ENCODE results near the gene NAALADL2. TPM values are rescaled to one million over a fixed set of nuclear protein-coding genes. Genes with fewer than 3 reads are reported as not detected.

The NAALADL2 gene
- total and polyA plus RNA-seq, 2 of the 13 experiments (the other 11 are each of a cell fraction or from before 2014, with no cell fraction given), result 0.08 TPM; not detected in 1

DNA sequence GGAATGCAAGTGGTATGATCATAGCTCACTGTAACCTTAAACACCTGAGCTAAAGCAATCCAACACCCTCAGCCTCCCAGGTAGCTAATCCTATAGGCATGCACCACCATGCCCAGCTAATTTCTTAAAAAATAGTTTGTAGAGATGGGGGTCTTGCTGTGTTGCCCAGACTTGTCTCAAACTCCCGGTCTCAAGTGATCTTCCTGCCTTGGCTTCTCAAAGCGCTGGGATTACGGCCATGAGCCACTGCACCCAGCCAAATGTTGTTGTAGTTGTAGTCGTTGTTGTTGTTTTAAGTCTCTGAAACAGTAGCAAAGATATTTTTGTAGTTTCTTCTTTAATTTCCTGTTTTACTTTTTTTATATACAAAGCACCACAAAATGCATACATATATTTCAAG lies 616.6 kb downstream of the NAALADL2 start:
- CTCF ChIA-PET (ENCODE audit: low intra/inter-chr PET ratio, low total read pairs), result no interaction called here
- H3K4me1 ChIP-seq (ENCODE audit: insufficient read depth, low read length), result no peaks in the 10 kb centered on the region
- H3K27ac ChIP-seq (ENCODE audit: extremely low read length, insufficient read depth, low read length), result no peak overlapping the region
- ATAC-seq, result no peak
- H3K36me3 ChIP-seq (replicated peaks in 1 of 2; ENCODE audit: control insufficient read depth in 1 of 2, insufficient read depth in 2 of 2, low read length in 2 of 2), result no peaks in the 10 kb centered on the region
- H3K79me2 ChIP-seq (ENCODE audit: insufficient read depth, low read length), result no peaks in the 10 kb centered on the region
- no peak for DNase-seq (ENCODE audit: low spot score)
- FAIRE-seq, result no peak
- POLR2A ChIA-PET, result no interaction called here
- H3K4me3 ChIP-seq (replicated peaks in 1 of 3; ENCODE audit: insufficient read depth in 1 of 3, low read depth in 2 of 3, low read length in 3 of 3), result no peak overlapping the region
- no peak overlapping the region for H2AFZ ChIP-seq (ENCODE audit: low read length)
- no peaks in the 10 kb centered on the region for H3K27me3 ChIP-seq (ENCODE audit: control insufficient read depth in 1 of 2, insufficient read depth in 2 of 2, low read length in 2 of 2)
- BruUV-seq (replicated peaks), result no TSS peak
- H3K9ac ChIP-seq (ENCODE audit: insufficient read depth, low read depth, low read length), result no peak overlapping the region
- H3K4me2 ChIP-seq (ENCODE audit: low read depth, low read length), result no peak overlapping the region
- in situ Hi-C loops (cut with HindIII; ENCODE audit: extremely low pct_ligation_motif_present, low pct_unique_long_range_greater_than_20kb), result no loop called here
- intact Hi-C loops (cut with micrococcal nuclease; ENCODE audit: unreplicated experiment), result no loop called here
- H3K9me3 ChIP-seq (ENCODE audit: low read length), result no peaks in the 10 kb centered on the region
- H4K20me1 ChIP-seq (ENCODE audit: insufficient read depth, low read length), result no peaks in the 10 kb centered on the region
- WGBS (ENCODE audit: low lambda C conversion rate), result 0% methylated on average over 4 of the region's 4 CpGs
- TF ChIP-seq ZNF7 (CRISPR knock-in tag; IDR thresholded peaks at IDR 0.05) (no peak), MEIS1 (CRISPR knock-in tag; IDR thresholded peaks at IDR 0.05; ENCODE audit: borderline replicate concordance) (no peak), ZNF687 (CRISPR knock-in tag; IDR thresholded peaks at IDR 0.05) (no peak), SATB2 (CRISPR knock-in tag; IDR thresholded peaks at IDR 0.05) (no peak), EEA1 (CRISPR knock-in tag; IDR thresholded peaks at IDR 0.05; ENCODE audit: borderline replicate concordance) (no peak), ISX (CRISPR knock-in tag; conservative IDR thresholded peaks at IDR 0.05) (no peak), ZNF333 (CRISPR knock-in tag; IDR thresholded peaks at IDR 0.05; ENCODE audit: borderline replicate concordance) (no peak), RBM22 (optimal IDR thresholded peaks at IDR 0.05; ENCODE audit: low read length) (no peak), RAD21 (CRISPR knock-in tag; IDR thresholded peaks at IDR 0.05) (no peak), TAF15 (IDR thresholded peaks at IDR 0.05; ENCODE audit: low read depth, low read length, poor library complexity, severe bottlenecking) (no peak), HDAC6 (IDR thresholded peaks at IDR 0.05; ENCODE audit: low read depth, low read length) (no peak), PBX3 (CRISPR knock-in tag; IDR thresholded peaks at IDR 0.05; ENCODE audit: borderline replicate concordance) (no peak)
- TF ChIP-seq, protein P1, sequence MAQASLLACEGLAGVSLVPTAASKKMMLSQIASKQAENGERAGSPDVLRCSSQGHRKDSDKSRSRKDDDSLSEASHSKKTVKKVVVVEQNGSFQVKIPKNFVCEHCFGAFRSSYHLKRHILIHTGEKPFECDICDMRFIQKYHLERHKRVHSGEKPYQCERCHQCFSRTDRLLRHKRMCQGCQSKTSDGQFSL (CRISPR knock-in tag; IDR thresholded peaks at IDR 0.05), result no peak
- TF ChIP-seq, protein P2, sequence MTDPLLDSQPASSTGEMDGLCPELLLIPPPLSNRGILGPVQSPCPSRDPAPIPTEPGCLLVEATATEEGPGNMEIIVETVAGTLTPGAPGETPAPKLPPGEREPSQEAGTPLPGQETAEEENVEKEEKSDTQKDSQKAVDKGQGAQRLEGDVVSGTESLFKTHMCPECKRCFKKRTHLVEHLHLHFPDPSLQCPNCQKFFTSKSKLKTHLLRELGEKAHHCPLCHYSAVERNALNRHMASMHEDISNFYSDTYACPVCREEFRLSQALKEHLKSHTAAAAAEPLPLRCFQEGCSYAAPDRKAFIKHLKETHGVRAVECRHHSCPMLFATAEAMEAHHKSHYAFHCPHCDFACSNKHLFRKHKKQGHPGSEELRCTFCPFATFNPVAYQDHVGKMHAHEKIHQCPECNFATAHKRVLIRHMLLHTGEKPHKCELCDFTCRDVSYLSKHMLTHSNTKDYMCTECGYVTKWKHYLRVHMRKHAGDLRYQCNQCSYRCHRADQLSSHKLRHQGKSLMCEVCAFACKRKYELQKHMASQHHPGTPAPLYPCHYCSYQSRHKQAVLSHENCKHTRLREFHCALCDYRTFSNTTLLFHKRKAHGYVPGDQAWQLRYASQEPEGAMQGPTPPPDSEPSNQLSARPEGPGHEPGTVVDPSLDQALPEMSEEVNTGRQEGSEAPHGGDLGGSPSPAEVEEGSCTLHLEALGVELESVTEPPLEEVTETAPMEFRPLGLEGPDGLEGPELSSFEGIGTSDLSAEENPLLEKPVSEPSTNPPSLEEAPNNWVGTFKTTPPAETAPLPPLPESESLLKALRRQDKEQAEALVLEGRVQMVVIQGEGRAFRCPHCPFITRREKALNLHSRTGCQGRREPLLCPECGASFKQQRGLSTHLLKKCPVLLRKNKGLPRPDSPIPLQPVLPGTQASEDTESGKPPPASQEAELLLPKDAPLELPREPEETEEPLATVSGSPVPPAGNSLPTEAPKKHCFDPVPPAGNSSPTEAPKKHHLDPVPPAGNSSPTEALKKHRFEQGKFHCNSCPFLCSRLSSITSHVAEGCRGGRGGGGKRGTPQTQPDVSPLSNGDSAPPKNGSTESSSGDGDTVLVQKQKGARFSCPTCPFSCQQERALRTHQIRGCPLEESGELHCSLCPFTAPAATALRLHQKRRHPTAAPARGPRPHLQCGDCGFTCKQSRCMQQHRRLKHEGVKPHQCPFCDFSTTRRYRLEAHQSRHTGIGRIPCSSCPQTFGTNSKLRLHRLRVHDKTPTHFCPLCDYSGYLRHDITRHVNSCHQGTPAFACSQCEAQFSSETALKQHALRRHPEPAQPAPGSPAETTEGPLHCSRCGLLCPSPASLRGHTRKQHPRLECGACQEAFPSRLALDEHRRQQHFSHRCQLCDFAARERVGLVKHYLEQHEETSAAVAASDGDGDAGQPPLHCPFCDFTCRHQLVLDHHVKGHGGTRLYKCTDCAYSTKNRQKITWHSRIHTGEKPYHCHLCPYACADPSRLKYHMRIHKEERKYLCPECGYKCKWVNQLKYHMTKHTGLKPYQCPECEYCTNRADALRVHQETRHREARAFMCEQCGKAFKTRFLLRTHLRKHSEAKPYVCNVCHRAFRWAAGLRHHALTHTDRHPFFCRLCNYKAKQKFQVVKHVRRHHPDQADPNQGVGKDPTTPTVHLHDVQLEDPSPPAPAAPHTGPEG (CRISPR knock-in tag; IDR thresholded peaks at IDR 0.05), result no peak
